ENCODE results near the gene SRRM1. TPM values are rescaled to one million over a fixed set of nuclear protein-coding genes. Genes with fewer than 3 reads are reported as not detected.

SRRM1 gene
- total and polyA plus RNA-seq, 9 of the 15 experiments (the other 6 are each of a cell fraction or from before 2014, with no cell fraction given), result 54.5 to 268 (median 115) TPM

DNA sequence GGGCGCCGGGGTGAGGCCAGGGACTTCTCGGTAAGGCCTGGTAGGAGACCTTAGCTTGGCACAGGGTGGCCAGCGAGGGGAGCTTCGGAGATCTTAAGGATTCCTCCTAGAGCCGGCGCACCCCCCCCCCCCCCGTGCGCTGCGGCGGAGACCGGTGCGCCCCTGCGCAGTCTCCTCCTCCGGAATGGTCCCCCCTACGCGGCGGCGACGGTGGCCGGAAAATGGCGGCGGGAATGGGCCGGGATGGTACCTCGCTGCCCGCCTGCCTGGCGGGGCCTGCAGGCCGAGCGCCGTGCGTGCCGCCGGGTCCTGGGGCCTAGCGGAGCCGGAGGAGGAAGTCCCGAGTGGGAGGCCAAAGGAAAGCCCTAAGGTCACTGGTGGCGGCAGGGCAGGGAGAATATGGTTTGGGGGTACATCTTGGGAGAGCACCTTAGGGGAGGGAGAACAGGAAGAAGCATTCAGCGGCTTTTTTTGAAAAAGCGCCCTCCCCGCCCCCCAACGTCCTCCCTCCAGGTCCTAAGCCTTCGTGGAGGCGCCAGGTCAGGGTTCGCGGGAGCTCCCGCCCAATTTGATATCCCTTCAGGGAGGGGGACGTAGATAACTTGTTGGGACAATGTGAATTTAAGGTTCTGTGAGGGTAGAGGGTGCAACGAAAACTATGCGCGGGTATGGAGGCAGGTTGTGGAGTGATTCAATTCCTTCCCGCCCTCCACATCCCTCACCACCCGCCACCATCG, 429 bp downstream of the SRRM1 start:
- peak; percentile 52 to 75 (median 71) for DNase-seq (ENCODE audit: extremely low read depth in 1 of 4, low spot score in 3 of 4)
- FAIRE-seq, result no peak
- Histone ChIP-seq H3K36me3 (ENCODE audit: control insufficient read depth, insufficient read depth, low read length) (peaks cover 46% of the 10 kb centered on the region), H3K9me3 (replicated peaks; ENCODE audit: control insufficient read depth, insufficient read depth, low read depth, low read length) (no peaks in the 10 kb centered on the region), H3K27me3 (ENCODE audit: control insufficient read depth in 2 of 2, insufficient read depth in 2 of 2, low read length in 2 of 2) (no peaks in the 10 kb centered on the region), H3K4me3 (peak overlapping the region; percentile 96), H4K20me1 (replicated peaks; ENCODE audit: control insufficient read depth, insufficient read depth, low read length) (peaks cover 21% of the 10 kb centered on the region), H3K79me2 (ENCODE audit: control insufficient read depth, insufficient read depth, low read length) (peaks cover 64% of the 10 kb centered on the region), H3K4me1 (replicated peaks in 1 of 2; ENCODE audit: control insufficient read depth in 2 of 2, insufficient read depth in 2 of 2, low read length in 2 of 2) (peaks cover 19% of the 10 kb centered on the region in 2 experiments), H3K9ac (ENCODE audit: insufficient read depth in 1 of 2, low read depth in 2 of 2, low read length in 2 of 2) (peak overlapping the region; percentile 94 to 98), H2AFZ (ENCODE audit: low read depth, low read length) (peak overlapping the region; percentile 71), H3K9me1 (ENCODE audit: control insufficient read depth, insufficient read depth, low read length) (no peaks in the 10 kb centered on the region), H3K4me2 (ENCODE audit: insufficient read depth, low read length) (peak overlapping the region; percentile 96), H3K27ac (ENCODE audit: extremely low read depth, low read depth, low read length) (peak overlapping the region; percentile 91)
- 1% methylated on average over 42 of the region's 53 CpGs for WGBS (ENCODE audit: insufficient coverage, low coverage, missing lambda C conversion rate)
- in situ Hi-C loops (cut with MboI) (no loop called here), intact Hi-C loops (cut with micrococcal nuclease) (loop anchor here (5.0 kb wide), 1 partner anchor 104 kb away; the partner anchor contains the start of gene CLIC4)
- peak; percentile 65 for ATAC-seq
- ChIA-PET POLR2A (interaction anchor here (0.6 to 1.3 kb wide), 8 partner anchors 10 to 1229 kb away, joined by 3 to 5 read pairs (median 4); partner anchors contain the start of gene CLIC4), CTCF (ENCODE audit: low intra/inter-chr PET ratio) (interaction anchor here (1.6 kb wide), 1 partner anchor 204 kb away, joined by 3 read pairs; no protein-coding TSS in a partner anchor)
- BruUV-seq (replicated peaks), result no TSS peak
- TF ChIP-seq DPF2 (IDR thresholded peaks at IDR 0.05) (no peak; the same call in 1 of the 2 replicates), GATA2 (CRISPR knock-in tag; IDR thresholded peaks at IDR 0.05) (no peak), ZNF174 (CRISPR knock-in tag; IDR thresholded peaks at IDR 0.05) (no peak), DMBX1 (CRISPR knock-in tag; IDR thresholded peaks at IDR 0.05; ENCODE audit: borderline replicate concordance) (no peak), ILK (tag; IDR thresholded peaks at IDR 0.05; ENCODE audit: borderline replicate concordance, low read depth) (no peak), TGIF2 (CRISPR knock-in tag; IDR thresholded peaks at IDR 0.05) (no peak), ZNF121 (CRISPR knock-in tag; conservative IDR thresholded peaks at IDR 0.05) (no peak), HNRNPK (IDR thresholded peaks at IDR 0.05; ENCODE audit: low read depth, low read length, poor library complexity, severe bottlenecking) (no peak), POLR2A (conservative IDR thresholded peaks at IDR 0.05) (no peak)
- TF ChIP-seq, protein P1, sequence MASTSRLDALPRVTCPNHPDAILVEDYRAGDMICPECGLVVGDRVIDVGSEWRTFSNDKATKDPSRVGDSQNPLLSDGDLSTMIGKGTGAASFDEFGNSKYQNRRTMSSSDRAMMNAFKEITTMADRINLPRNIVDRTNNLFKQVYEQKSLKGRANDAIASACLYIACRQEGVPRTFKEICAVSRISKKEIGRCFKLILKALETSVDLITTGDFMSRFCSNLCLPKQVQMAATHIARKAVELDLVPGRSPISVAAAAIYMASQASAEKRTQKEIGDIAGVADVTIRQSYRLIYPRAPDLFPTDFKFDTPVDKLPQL (IDR thresholded peaks at IDR 0.05; ENCODE audit: extremely low read depth, insufficient read length), result no peak
- TF ChIP-seq, protein P2, sequence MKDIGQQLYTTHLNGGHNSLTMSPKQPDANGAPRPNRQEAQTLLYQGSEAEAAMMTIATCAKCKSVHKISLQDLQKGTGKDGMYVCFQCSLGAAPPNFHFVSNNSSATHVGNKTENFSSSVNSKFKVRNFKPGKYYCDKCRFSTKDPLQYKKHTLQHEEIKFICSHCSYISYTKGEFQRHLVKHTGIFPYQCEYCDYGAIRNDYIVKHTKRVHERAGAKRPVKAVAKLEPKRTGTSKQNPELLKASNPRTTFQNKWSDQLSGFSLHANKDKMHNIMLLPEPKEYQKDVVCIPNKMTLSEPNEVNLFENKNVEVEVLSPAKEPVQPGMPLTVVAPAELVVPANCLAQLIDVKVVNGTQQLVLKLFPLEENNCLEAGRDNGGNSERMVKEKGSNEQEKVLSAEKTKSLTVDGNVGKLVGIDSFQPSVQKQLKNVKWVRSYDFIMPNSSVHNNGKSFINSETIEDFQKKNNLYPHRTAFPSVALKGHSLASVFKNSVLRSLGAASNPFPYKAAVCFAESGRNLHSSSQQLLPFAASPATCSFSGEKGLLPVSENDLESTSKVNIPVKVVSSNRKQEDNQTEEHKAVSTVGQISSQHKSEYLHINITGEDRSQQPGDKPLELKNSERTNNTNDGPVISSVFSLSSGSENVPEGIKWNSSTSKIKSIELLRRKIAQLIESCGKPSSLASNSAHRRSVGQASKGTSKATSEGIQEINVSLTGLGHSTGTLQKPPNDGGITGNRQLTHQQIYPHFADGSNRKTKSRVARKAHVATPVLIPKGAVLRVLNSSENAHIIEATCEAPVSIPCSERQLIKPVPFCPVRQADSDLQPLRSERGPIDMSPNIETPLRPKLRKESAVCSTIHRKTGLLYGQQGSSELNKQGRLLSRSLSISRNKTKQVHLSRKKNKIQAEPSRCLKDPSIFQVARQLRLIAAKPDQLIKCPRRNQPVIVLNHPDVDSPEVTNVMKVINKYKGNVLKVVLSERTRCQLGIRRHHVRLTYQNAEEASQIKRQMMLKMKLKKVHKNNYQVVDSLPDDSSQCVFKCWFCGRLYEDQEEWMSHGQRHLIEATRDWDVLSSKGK (CRISPR knock-in tag; IDR thresholded peaks at IDR 0.05), result no peak
- TF ChIP-seq, protein P3, sequence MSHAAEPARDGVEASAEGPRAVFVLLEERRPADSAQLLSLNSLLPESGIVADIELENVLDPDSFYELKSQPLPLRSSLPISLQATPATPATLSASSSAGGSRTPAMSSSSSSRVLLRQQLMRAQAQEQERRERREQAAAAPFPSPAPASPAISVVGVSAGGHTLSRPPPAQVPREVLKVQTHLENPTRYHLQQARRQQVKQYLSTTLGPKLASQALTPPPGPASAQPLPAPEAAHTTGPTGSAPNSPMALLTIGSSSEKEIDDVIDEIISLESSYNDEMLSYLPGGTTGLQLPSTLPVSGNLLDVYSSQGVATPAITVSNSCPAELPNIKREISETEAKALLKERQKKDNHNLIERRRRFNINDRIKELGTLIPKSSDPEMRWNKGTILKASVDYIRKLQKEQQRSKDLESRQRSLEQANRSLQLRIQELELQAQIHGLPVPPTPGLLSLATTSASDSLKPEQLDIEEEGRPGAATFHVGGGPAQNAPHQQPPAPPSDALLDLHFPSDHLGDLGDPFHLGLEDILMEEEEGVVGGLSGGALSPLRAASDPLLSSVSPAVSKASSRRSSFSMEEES (CRISPR knock-in tag; IDR thresholded peaks at IDR 0.05), result no peak
